Endometrial microvascular endothelial cells (primary cell): ENCODE data around the gene HDAC3. TPM values are rescaled to one million over a fixed set of nuclear protein-coding genes. Genes with fewer than 3 reads are reported as not detected.

ENCODE experiments used
- in situ Hi-C: cut with HindIII; loops from 2 replicates; pipeline ENCODE4 v1.10.0; 2017; ENCODE audit warnings: low sequenced_read_pairs, low pct_unique_long_range_greater_than_20kb; ENCODE audit errors: inconsistent ontology term
- total RNA-seq: library from RNA; depleted of rRNA; stranded (reverse); fragments of >200 nt; gene quantifications from one replicate; pipeline ENCODE4 v1.2.3, GENCODE V29; 2015; ENCODE audit errors: inconsistent ontology term

Gene HDAC3
- total RNA-seq, 1 donor from 2014 or later = 43.5 TPM

GRCh38 chr5:141638771-141639170 lies 2.1 kb upstream of the HDAC3 start:
- in situ Hi-C loops = no loop called here

- in situ Hi-C loops = no loop called here
Observed at GRCh38 chr5:141637767-141638419, 1.2 kb upstream of the HDAC3 start.

- in situ Hi-C loops = no loop called here
Observed at GRCh38 chr5:141637123-141637766, 596 bp upstream of the HDAC3 start.

GRCh38 chr5:141636106-141636412 lies 590 bp downstream of the HDAC3 start:
- in situ Hi-C loops = no loop called here

GRCh38 chr5:141635646-141636045 lies 1.0 kb downstream of the HDAC3 start:
- in situ Hi-C loops = no loop called here

- in situ Hi-C loops = no loop called here
Observed at GRCh38 chr5:141634720-141635119, 1.9 kb downstream of the HDAC3 start.

GRCh38 chr5:141633871-141634561 lies 2.6 kb downstream of the HDAC3 start:
- in situ Hi-C loops = no loop called here

GRCh38 chr5:141632650-141633049 lies 4.0 kb downstream of the HDAC3 start:
- in situ Hi-C loops = no loop called here

- in situ Hi-C loops = no loop called here
Observed at GRCh38 chr5:141630570-141631140, 6.0 kb downstream of the HDAC3 start.

- in situ Hi-C loops = no loop called here
Observed at GRCh38 chr5:141628175-141628788, 8.4 kb downstream of the HDAC3 start.

GRCh38 chr5:141623611-141624010 lies 13.0 kb downstream of the HDAC3 start:
- in situ Hi-C loops = no loop called here

- in situ Hi-C loops = no loop called here
Observed at GRCh38 chr5:141623186-141623585, 13.5 kb downstream of the HDAC3 start.

- in situ Hi-C loops = no loop called here
Observed at GRCh38 chr5:141618804-141619554, 17.7 kb downstream of the HDAC3 start, which contains the start of gene DIAPH1. DIAPH1 (minus strand) TSS chr5:141619000; CDS start chr5:141618914, 86 bp downstream.

GRCh38 chr5:141618030-141618803 lies 18.4 kb downstream of the HDAC3 start:
- in situ Hi-C loops = no loop called here

GRCh38 chr5:141617682-141618029 lies 19.0 kb downstream of the HDAC3 start:
- in situ Hi-C loops = no loop called here

- in situ Hi-C loops = no loop called here
Observed at GRCh38 chr5:141617128-141617527, 19.5 kb downstream of the HDAC3 start.

- in situ Hi-C loops = no loop called here
Observed at GRCh38 chr5:141615991-141616720, 20.5 kb downstream of the HDAC3 start.

- in situ Hi-C loops = no loop called here
Observed at GRCh38 chr5:141613344-141613743, 23.3 kb downstream of the HDAC3 start.
